Endothelial cell of umbilical vein (primary cell): ENCODE results near the gene NR5A2.

Experiments
- CTCF ChIP-seq, 2 donors: IDR thresholded peaks; 1 replicate in 1 of 2; 2 replicates in 1 of 2; pipeline ENCODE4 v1.5.1; 2011; ENCODE audit warnings: low read length in 2 of 2, mild to moderate bottlenecking in 2 of 2, moderate library complexity in 2 of 2, control low read depth in 1 of 2, inconsistent platforms in 1 of 2, low read depth in 1 of 2; ENCODE audit not compliant: insufficient read depth in 1 of 2; ENCODE audit errors: extremely low read depth in 1 of 2
- GATA2 ChIP-seq: IDR thresholded peaks from 2 replicates; pipeline ENCODE4 v1.7.0; 2011; ENCODE audit warnings: low read depth, mild to moderate bottlenecking, moderate library complexity, mixed read lengths, low read length; ENCODE audit not compliant: insufficient read length, insufficient read depth
- MAX ChIP-seq: IDR thresholded peaks from 2 replicates; pipeline ENCODE4 v1.6.1; 2011; ENCODE audit not compliant: insufficient read depth, insufficient read length
- POLR2A ChIP-seq: IDR thresholded peaks from 2 replicates; pipeline ENCODE4 v1.6.1; 2012; ENCODE audit warnings: low read depth, mild to moderate bottlenecking, control low read depth, low read length
- POLR2AphosphoS5 ChIP-seq: IDR thresholded peaks from 2 replicates; pipeline ENCODE4 v1.6.1; 2012; ENCODE audit warnings: low read depth, mild to moderate bottlenecking, control low read depth, low read length, moderate library complexity; ENCODE audit not compliant: insufficient read depth

- TF ChIP-seq CTCF (IDR thresholded peaks at IDR 0.05; ENCODE audit: extremely low read depth in 1 of 2, insufficient read depth in 1 of 2, low read depth in 1 of 2, low read length in 2 of 2) (no peak), POLR2AphosphoS5 (no peak), MAX (no peak), POLR2A (no peak), GATA2 (no peak)
Observed at GRCh38 chr1:199995096-199995685, 32.3 kb upstream of the NR5A2 start.
